Stimulated activated CD4-positive, alpha-beta T cell treated with anti-CD3 and anti-CD28 coated beads, Interleukin-1b, Interleukin-23, amount 100 ng/mL, for 48 hours (primary cell): Measurements from ENCODE around the gene CCDC6.

Experiments used
- DNase-seq: peaks from one replicate; pipeline ENCODE4 v3.0.0-alpha.2; 2020

Gene CCDC6

DNA sequence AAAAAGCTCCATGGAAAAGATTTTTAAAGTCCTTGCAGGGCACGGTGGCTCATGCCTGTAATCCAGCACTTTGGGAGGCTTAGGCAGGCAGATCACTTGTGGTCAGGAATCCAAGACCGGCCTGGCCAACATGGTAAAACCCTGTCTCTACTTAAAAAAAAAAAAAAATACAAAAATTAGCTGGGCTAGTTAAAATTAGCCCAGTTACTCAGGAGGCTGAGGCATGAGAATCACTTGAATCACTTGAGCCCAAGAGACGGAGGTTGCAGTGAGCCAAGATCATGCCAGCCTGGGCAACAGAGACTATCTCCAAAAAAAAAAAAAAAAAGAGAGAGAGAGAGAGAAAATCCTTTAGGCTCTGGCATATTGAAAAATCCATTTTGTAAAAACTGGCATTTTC lies 61.9 kb downstream of the CCDC6 start:
- no peak for DNase-seq

DNA sequence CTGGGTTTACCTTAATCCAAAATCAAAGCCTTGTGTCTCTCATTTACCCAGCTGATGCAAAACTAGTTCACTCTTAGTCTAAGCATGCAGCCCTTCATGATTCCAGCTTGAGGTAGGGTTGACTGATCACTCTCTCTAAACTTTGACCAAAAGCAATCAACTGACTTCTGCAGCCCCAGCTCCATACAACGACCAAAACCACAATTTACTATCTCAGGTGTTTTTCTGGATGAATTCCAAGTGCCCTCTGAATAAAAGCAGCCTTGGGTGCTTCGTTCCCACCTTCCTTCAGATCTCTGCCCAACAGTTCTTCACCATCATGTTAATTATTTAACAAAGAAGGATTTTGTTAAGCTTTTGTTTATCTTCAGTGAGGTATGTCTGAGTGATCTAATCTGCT lies 62.6 kb downstream of the CCDC6 start:
- no peak for DNase-seq

DNA sequence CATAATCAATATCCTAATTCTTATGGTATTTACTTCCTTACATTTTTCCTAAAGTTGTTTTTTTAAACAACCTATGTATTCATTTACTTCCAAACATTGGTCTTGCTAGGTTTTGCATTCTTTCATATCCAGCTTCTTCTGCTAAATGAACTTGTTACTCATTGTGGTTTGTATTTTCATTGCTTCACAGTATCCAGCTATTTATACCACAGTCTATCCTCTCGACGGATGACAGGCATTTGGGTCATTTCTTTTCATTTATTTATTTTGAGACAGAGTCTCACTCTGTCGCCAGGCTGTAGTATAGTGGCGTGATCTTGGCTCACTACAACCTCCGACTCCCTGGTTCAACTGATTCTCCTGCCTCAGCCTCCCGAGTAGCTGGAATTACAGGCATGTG lies 66.8 kb downstream of the CCDC6 start:
- no peak for DNase-seq

DNA sequence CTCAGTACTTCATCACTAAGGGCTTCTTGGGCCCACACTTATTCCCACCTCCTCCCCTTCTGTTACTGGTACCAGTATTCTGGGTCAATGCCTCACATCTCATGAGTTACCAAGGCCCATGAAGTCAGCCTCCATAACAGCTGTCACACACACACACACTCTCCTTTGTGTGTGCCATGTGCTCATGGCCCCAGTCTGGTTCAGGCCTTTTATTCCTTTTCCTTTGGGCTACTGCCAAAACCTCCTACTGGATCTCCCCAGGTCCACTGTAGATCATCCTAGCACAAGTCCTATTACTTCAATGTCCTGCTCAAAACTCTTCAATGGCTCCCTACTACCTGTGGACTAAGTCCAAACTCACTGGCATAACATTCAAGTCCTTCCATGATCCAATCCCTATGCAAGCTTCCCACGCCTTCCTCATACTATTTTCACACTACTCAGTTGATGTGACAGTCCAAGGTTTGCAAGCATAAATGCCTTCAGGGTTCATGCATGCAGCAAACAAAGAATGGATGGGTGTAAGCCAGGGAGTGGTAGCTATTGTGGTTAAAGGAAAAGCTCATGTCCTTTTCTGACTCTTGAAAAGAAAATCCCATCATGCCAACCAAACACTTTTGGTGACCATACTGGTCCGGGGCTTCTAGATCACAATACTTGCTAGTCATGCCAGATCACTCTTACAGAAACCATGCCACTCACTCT lies 68.1 kb downstream of the CCDC6 start:
- DNase-seq: no peak

DNA sequence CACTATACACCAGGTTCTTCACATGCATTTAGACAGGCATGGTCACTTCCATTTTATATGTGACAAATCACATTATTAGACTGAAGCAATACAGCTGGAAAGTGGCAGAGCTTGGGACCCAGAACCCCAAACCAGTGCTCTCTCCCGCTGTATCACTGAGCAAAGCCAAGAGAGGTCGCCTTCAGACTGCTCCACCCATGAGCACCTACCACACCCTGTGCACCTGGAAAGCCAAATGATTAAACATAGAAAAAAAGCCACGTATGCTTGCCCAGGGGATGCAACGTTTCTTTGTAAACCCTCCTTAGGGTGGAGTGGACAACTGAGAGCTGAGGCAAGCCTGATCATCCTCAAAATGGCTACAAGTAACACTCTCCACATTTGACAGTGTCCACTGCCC lies 72.5 kb downstream of the CCDC6 start:
- no peak for DNase-seq

DNA sequence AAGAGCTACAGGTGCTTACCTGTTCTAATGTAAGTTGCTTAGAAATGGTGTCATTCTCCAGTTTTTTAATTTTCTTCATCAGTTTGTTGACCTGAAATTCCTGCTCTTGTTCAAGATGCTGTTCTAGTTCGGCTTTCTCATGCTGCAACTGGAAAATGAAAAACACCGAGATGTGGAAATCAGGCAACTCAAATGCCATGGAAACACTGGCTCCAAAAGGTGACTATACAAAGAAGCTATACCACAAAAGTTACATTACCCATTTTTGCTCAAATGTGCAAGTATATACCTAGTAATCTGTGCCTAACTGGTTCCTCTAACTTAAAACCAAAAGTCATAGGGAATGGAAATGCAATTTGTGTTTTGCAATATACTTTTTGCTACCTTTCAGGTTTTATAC lies 73.8 kb downstream of the CCDC6 start:
- DNase-seq: no peak

DNA sequence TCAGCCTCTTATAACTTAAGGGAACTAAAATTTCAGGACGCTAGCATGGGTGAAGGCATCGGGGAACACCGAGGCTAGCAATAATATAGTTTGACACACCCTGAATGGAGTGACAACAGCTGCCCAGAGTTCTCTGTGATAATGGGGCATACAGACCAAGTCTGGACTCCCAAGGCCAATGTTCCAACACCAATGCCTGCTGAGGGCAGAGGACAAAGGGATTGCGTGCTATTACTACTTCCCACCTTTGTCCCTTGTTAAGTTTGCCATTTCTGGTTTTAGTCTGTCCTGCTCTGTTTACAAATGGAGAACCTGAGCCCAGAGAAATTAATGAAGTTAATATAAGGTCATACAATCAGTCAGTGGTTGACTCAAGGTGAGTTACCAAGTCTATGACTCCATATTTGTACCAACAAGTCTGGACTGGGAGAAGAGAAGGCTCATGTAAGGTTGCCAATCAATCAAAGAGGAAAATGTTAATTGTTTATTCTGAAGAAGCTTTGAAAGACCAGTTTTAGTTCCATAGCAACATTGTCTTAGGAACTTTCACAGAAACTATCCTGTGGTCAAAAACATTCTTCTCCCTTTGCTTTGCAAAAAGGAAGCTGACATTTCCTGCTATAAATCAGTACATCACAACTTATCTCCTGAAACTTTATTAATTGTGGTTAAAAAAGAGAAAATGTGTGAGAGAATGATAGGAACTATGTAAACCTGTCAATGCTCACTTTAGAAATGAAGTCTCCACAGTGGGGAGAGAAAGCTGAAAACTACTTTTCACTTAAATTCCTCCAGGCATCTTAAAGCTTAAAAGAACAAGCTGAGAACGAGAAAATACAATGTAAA lies 74.5 kb downstream of the CCDC6 start:
- no peak for DNase-seq

DNA sequence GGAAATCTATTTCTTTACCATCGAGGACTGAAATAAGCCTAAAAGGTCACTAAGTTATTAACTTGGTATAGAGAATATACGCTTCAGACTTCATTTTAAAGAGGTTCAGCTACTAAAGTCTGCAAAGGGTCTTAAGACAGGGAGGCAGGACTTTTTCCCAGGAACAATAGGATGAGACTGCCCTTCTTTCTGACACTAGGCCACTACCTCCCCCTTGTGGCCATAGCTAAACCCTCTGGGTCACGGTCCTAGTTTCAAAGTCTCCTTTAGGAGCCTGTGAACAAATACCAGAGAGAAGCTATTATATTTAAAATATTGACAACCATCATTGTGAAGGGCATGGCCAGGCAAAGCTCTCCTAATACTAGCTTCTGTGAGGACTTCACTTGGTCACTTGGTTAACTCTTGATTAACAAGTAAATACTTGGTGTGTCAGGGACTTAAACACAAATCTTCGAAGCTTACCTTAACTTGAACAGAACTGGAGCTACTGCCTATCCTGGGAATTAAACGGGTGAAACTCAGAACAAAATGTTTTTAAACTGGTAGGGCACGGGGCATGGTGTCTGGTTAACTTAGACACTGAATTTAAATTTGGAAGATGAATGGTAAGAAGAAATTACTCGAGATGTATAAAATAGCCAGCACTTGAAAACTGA lies 75.6 kb downstream of the CCDC6 start:
- no peak for DNase-seq

DNA sequence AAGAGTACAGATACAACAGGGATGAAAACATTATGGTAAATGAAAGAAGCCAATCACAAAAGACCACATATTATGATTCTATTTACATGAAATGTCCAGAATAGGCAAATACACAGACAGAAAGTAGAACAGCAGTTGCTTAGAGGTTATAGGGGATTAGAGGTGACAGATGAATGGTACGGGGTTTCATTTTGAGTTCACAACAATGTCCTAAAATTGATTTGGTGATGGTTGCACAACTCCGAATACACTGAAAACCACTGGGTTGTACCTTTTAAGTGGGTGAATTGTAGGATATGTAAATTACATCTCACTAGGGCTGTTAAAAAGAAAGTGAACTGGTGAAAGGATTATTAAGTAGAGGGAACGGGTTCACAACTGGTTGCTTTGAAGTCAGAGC lies 76.8 kb downstream of the CCDC6 start:
- DNase-seq: no peak

DNA sequence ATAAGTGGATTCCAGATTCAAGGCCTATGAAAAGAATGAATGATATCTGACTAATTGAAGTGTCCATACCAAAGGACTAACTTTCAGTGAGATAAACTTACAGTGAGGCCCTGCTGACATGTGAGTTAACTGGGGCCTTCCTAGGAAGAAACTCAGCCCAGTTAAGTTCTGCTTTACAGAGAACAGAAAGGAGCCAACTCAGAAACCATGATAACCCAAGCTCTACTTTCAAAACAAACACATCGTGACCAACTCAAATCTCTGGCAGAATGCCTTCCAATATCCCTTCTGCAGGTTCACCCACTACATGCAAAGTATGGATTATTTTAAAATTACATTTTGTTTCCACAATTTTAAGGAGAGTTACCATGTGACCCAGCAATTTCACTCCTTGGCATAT lies 77.3 kb downstream of the CCDC6 start:
- no peak for DNase-seq

DNA sequence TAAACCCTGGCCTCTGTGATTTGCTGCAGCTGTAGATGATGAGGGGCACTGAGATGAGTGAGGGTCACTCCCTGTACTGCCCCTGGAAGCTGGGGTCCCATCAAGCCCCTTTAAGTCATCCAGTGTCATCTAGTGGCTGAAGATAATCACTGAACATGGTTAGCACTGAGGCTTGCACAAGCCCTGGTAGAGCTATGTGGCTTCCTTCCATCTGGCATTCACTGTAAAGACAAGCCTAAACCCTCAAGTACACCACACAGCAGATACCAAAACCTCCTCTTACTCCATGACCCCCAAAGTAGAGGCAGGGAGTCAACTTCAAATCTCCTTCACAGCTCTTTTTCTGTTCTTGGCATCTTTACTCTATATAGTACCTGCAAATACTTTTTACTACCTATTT lies 80.4 kb downstream of the CCDC6 start:
- DNase-seq: no peak

DNA sequence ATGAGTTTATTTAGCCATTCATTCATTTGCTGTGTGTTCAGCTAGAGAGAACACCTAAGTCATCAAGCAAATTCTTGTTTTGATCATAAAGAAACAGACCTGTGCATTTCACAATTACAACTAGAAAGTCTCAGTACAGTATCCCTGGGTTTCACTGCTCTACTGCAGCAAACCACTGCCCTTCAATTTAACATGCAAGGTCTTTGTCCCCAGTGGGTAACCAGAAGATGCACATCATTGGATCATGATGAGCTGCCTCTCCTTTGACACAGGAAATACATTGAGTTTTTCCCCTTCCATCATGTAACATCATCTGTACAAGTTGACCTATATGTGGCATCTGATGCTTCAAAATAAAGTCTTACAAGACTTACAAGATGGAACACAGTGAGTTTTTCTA lies 82.6 kb downstream of the CCDC6 start:
- no peak for DNase-seq

DNA sequence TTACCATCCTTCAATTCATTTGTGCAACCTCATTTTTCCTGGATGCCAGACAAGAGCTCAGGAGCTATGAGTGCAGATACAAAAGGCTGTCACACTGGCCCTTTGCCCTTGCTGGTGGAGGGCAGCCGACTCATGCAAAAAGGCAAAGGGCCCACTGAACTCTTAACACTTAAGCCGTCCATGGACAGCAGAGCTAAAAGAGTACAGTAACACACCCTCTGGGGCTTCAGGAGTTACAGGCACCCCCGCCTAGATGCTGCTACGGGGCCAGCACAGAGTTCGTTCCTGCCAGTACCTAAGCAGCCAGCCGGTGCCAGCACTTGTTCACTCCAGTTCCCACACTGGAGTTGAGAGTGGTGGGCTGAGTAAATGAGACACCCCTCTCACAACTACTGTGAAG lies 83.2 kb downstream of the CCDC6 start:
- no peak for DNase-seq

DNA sequence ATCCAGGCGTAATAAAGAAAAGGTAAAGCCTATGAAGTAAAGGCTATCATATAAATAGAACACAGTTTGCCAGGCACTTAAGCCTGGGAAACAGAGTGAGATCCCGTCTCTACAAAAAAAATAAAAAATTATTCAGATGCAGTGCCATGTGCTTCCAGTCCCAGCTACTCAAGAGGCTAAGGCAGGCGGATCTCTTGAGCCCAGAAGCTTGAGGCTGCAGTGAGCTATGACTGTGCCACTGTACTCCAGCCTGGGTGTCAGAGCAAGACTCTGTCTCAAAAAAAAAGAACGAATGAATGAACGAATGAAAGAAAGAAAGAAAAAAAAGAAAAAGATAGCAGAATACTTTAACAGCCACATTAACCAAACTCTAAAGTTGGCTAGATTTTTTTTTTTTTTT lies 85.9 kb downstream of the CCDC6 start:
- DNase-seq: no peak

DNA sequence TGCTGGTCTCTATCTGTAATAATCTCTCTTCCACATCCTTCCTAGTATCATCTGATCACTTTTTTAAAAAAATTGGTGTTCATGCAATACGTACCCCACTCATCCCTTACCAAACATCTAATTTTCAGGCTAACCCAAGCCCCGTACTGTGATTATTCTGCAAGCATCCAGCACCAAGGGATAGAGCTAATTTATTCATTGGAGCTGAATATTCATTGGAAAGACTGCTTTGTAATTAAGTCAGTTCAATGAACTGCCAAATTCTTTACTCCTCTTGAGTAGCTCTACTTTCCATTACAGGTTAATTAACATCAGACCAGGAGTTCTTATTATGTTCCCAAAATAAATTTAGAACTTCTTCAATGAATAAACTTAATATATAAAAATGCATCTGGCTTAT lies 86.7 kb downstream of the CCDC6 start:
- no peak for DNase-seq

DNA sequence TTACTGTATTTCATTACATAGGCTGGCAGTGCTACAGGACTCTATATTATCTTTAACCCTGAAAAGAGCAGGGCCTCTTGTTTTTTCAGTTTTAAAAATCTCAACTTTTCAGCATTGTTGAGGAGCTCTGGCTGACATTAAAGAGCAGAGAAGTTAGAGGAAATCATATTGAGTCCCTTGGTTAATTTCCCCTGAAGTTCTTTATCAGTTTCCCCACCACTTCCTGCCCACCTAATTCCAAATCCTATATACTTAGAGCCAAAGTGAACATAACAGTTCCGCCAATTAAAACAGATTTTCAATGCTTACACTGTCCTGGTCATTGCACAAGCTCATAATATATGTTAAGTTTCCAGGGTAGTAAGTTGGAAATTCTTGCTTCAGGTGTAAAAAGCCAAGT lies 87.1 kb downstream of the CCDC6 start:
- no peak for DNase-seq

DNA sequence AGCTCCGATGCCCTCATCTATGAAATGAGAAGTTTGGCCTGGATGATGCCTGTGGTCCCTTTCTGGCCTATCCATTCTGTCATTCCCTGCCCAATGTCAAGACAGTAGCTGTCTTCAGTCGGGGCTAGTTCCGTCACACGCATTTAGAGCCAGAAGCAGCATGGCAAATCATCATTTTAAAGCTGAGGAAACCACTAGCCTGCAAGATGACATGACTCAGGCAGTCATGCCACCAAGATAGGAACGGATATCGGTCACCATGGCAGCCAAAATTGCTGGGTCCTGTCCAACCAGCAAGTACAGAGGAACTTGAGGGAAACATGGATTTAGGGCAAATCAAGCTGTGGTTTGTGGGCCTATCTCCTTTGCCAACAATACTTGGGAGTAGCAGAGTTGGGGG lies 88.6 kb downstream of the CCDC6 start:
- DNase-seq: no peak

DNA sequence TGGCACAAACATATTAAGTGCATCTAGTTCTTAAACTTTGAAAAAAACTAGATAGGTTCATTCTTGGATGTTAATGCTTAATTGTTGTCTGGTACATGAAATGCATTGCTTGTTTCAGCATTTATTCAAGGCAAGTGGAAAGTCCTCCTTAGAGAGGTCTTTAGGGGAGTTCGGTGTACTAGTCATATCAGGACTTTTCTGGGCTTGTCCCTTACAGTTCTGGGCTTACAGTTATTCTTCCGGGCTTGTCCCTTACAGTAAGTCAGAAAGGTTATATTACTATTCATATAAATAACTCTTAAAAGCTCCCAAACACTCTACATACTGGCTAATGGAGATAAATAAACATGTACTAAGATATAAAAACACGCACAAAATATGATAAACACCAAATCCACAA lies 91.5 kb downstream of the CCDC6 start:
- DNase-seq: no peak

DNA sequence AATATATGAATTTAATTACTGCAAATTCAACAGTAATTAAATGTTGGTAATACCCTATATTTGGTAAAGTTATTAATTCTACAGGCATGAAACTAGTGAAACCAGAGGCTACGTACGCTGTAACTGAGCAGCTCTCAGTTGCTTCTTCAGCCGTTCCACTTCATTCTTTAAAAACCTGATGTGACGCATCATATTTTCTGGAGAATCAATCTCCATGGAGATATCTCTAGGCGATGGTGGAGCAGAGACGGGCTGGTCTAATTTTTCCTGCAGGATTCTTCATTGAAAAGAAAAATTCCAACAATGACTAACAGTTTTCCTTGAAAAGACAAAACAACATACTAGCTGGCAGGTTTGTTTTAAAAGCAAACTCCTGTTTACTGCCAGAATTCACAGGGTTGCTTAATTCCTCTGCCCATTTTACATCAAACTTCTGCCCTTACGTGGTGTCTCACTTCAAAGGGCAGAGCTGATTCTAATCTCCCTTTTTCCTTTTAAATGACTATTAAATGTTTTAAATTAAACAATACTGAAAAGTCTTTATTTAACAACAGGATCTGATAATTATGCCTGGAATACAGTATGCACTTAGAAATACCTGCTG lies 93.7 kb downstream of the CCDC6 start:
- DNase-seq: no peak

DNA sequence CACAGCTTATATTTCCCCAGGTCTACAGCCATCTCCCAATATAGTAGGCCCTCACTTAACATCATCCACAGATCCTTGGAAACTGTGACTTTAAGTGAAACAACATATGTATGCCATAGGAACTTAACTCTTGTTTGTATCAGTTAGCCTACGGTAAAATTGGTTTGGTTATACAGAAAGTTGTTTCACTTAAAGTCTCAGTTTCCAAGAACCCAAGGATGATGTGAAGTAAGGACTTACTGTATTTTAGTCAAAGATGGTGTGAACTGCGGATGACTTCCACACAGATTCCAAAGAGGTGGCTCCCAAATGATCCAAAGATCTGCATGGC lies 96.7 kb downstream of the CCDC6 start:
- DNase-seq: no peak

DNA sequence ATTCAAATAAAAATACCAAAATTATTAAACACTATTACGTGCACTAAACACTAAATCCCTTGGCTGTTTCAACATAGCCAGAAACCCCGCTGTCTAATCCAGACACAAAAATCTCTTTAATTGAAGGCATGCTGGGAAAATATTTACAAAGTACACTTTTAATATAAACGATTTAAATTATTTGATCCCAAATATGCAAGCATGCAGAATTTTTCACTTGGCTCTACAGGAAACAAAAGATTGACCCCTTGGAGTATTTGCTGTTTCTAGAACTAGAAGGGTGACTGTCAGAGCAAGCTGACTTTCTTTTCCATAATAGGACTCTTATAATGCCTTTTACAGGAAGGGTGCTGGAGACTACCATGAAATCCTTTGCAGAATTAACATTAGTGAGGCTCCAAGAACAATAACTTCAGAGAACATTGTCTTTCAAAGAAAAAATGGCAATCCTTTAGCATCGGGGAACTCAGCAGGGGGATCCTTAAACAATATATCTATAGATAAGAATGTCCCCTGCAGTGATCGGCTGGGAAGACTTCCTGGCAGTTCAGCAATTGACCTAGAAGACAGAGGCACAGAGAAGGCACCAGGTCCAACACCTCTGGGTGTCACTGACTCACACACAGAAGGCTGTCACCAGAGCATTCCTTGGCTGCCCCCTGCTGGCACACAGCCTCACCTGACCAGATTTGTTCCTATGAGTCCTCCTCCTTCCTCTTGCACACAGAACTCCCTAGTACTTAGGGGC lies 97.3 kb downstream of the CCDC6 start:
- DNase-seq: peak; percentile 76

DNA sequence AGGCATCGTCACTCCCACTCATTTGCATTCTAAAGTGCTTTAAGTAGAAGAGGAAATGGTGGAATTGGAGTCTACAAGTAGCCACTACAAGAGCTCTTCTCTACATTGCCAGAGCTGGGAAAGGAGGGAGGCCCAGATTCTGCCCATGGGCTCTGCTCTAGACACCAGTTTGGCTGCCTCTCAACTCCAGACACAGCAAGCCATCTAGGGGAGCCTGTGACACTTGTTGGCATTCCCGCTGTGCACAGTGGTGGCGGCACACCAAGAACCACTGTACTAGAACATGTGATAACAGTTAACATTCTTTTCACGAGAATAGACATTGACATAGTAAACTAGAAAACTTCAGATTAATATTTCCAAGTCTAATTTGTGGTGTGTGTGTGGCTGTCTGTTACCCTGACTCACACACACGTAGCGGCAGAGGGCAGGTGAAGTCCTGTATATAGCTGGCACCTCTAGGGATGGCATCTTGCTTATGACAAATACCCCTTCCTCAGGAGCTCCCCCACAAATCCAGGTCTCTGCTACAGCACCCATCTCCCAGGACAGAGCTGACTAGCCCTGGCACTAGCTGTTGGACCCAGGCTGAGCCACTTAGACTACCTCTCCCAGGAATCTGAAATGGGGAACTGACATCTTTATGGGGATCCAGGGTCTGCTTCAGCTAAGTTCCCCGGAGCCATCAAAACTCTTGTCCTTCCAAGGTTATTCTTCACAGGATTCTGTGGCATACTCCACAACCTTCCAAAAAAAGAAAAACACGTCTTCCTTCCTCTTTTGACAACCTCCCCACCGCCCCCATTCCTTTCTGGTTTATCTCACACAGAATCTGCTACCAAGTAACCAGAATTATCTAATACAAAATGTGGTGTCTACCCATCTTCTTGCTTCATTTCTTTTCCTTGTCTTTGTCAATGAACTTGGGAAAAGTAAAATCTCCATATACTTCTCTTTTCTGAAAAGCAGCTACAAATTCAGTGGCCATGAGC lies 98.4 kb downstream of the CCDC6 start:
- no peak for DNase-seq
